Activated CD4-positive, alpha-beta T cell treated with anti-CD3 and anti-CD28 coated beads, Interleukin-2, amount 10 ng/mL, durations not matched to agents 7 days and 5 days (primary cell): ENCODE measurements around the gene OPN1LW. TPM values are rescaled to one million over a fixed set of nuclear protein-coding genes. Genes with fewer than 3 reads are reported as not detected.
A peak's percentile ranks its signal among the peaks of the same experiment; 100 is the strongest.
"Not testable (repeated sequence)": the region's sequence is repeated elsewhere in the genome, so short reads cannot be mapped to it uniquely, and the experiment has no call there.

Source experiments
- CTCF ChIA-PET: fragments of 350-600 bp; sonication (Branson Sonifier 250); formaldehyde crosslinking; loops from one replicate; lab custom pipeline; 2021; ENCODE audit warnings: antibody characterized with exemption; lab: Charles Lee
- POLR2A ChIA-PET: fragments of 350-600 bp; sonication (Branson Sonifier 250); formaldehyde crosslinking; loops from one replicate; lab custom pipeline; 2021; ENCODE audit warnings: antibody characterized with exemption; lab: Charles Lee
- DNase-seq: peaks from one replicate; pipeline ENCODE4 v3.0.0-alpha.2; 2020
- H3K27ac Mint-ChIP-seq: one replicate; pipeline ENCODE4 v1.8.0; 2021; ENCODE audit warnings: mild to moderate bottlenecking, moderate library complexity, mixed read lengths
- H3K27me3 Mint-ChIP-seq: one replicate; pipeline ENCODE4 v1.8.0; 2021; ENCODE audit warnings: mixed read lengths
- H3K36me3 Mint-ChIP-seq: one replicate; pipeline ENCODE4 v1.8.0; 2021; ENCODE audit warnings: low read depth, mixed read lengths
- H3K4me1 Mint-ChIP-seq: one replicate; pipeline ENCODE4 v1.8.0; 2021; ENCODE audit warnings: mixed read lengths
- H3K4me3 Mint-ChIP-seq: one replicate; pipeline ENCODE4 v1.8.0; 2021; ENCODE audit warnings: mild to moderate bottlenecking, moderate library complexity, mixed read lengths
- H3K9me3 Mint-ChIP-seq: one replicate; pipeline ENCODE4 v1.8.0; 2021; ENCODE audit warnings: mixed read lengths
- total RNA-seq, 2 experiments: library from RNA; stranded (reverse); gene quantifications; one replicate each; pipeline ENCODE4 v1.2.3, GENCODE V29; 2021

Gene OPN1LW
- not detected for total RNA-seq

- H3K27ac Mint-ChIP-seq, H3K4me3 Mint-ChIP-seq, H3K9me3 Mint-ChIP-seq, H3K36me3 Mint-ChIP-seq, POLR2A ChIA-PET, DNase-seq, H3K27me3 Mint-ChIP-seq, CTCF ChIA-PET, H3K4me1 Mint-ChIP-seq: not testable (repeated sequence)
These were observed at the start of gene OPN1LW for GRCh38 chrX:154144010-154144409. OPN1LW (plus strand) TSS chrX:154144243; CDS start chrX:154144284, 41 bp downstream.

GRCh38 chrX:154094833-154095232 is 49.2 kb upstream of the OPN1LW start:
- H3K36me3 Mint-ChIP-seq: peaks cover 24% of the 10 kb centered on the region

GRCh38 chrX:154096140-154097002 is 47.7 kb upstream of the OPN1LW start:
- peak overlapping the region; percentile 94 for H3K27ac Mint-ChIP-seq
- H3K4me3 Mint-ChIP-seq: peak overlapping the region; percentile 97
- H3K36me3 Mint-ChIP-seq: peaks cover 17% of the 10 kb centered on the region
- ChIA-PET POLR2A (no interaction called here), CTCF (no interaction called here)
- peak; percentile 9 for DNase-seq
- peaks cover 55% of the 10 kb centered on the region for H3K4me1 Mint-ChIP-seq
- H3K27me3 Mint-ChIP-seq: no peaks in the 10 kb centered on the region
- H3K9me3 Mint-ChIP-seq: no peaks in the 10 kb centered on the region

More at GRCh38 chrX:154094833-154095232, 49.2 kb upstream of the OPN1LW start:
- H3K27ac Mint-ChIP-seq: peak overlapping the region; percentile 79
- CTCF ChIA-PET: interaction anchor here (0.6 kb wide), 1 partner anchor 81 kb away, joined by 3 read pairs; no protein-coding TSS in a partner anchor
- peak overlapping the region; percentile 97 for H3K4me3 Mint-ChIP-seq
- H3K4me1 Mint-ChIP-seq: peaks cover 60% of the 10 kb centered on the region
- no peaks in the 10 kb centered on the region for H3K27me3 Mint-ChIP-seq
- POLR2A ChIA-PET: no interaction called here
- DNase-seq: no peak
- H3K9me3 Mint-ChIP-seq: no peaks in the 10 kb centered on the region

DNA sequence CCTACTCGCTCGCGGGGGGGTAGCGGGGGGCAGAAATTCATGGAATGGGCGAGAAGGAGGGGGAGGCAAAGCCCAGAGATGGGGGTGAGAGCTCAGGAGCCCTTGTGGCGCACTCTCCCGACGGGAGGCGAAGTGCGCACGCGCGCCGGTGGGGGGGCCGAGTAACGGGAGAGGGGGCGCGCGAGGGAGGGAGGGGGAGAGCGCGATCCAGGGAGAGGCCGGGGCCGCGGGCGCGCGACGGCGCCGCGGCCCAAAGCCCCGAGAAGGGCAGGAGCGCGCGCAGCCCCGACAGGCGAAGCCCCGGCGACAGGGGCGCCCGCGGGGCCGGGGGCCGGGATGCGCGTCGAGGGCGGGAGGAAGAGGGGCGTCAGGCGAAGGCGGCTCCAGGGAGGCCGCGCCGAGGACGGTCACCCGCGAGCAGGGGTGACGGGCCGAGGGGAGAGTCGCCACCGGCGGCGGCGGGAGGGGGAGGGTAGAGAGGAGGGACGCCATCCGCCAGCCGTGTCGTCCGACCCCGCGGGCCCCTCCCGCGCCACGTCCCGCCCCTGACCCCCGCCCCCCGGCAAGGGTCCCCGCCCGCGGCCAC is 46.9 kb upstream of the OPN1LW start:
- H3K27me3 Mint-ChIP-seq: peaks cover 1% of the 10 kb centered on the region
- DNase-seq: peak; percentile 53
- CTCF ChIA-PET: no interaction called here
- H3K36me3 Mint-ChIP-seq: peaks cover 17% of the 10 kb centered on the region
- peak overlapping the region; percentile 94 for H3K27ac Mint-ChIP-seq
- H3K9me3 Mint-ChIP-seq: no peaks in the 10 kb centered on the region
- POLR2A ChIA-PET: interaction anchor here (1.0 kb wide), 1 partner anchor 36 kb away, joined by 3 read pairs; no protein-coding TSS in a partner anchor
- H3K4me3 Mint-ChIP-seq: peak overlapping the region; percentile 97
- peaks cover 53% of the 10 kb centered on the region for H3K4me1 Mint-ChIP-seq

GRCh38 chrX:154097589-154098541 is 46.2 kb upstream of the OPN1LW start, which contains the start of gene MECP2:
MECP2 (minus strand) TSS chrX:154097717.
- POLR2A ChIA-PET: interaction anchor here (1.0 kb wide), 1 partner anchor 36 kb away, joined by 3 read pairs; no protein-coding TSS in a partner anchor
- Mint-ChIP-seq H3K36me3 (peaks cover 17% of the 10 kb centered on the region), H3K9me3 (no peaks in the 10 kb centered on the region), H3K4me3 (peak within 1 kb of the TSS; percentile 97), H3K4me1 (peaks cover 47% of the 10 kb centered on the region), H3K27me3 (peaks cover 3% of the 10 kb centered on the region), H3K27ac (peak within 1 kb of the TSS; percentile 94)
- peak; percentile 89 for DNase-seq
- CTCF ChIA-PET: interaction anchor here (0.7 kb wide), 1 partner anchor 24 kb away, joined by 3 read pairs; no protein-coding TSS in a partner anchor

GRCh38 chrX:154098551-154098950 is 45.5 kb upstream of the OPN1LW start:
- ChIA-PET POLR2A (no interaction called here), CTCF (interaction anchor here (0.6 to 0.7 kb wide), 2 partner anchors 12 to 24 kb away, joined by 3 read pairs; no protein-coding TSS in a partner anchor)
- Mint-ChIP-seq H3K4me1 (peaks cover 43% of the 10 kb centered on the region), H3K36me3 (peaks cover 17% of the 10 kb centered on the region), H3K9me3 (no peaks in the 10 kb centered on the region), H3K4me3 (peak overlapping the region; percentile 76), H3K27ac (peak overlapping the region; percentile 90), H3K27me3 (peaks cover 3% of the 10 kb centered on the region)
- no peak for DNase-seq

GRCh38 chrX:154113729-154114128 is 30.3 kb upstream of the OPN1LW start:
- Mint-ChIP-seq H3K27me3 (peaks cover 1% of the 10 kb centered on the region), H3K9me3 (no peaks in the 10 kb centered on the region), H3K27ac (no peak overlapping the region), H3K4me1 (peaks cover 4% of the 10 kb centered on the region), H3K4me3 (no peak overlapping the region), H3K36me3 (no peaks in the 10 kb centered on the region)
- ChIA-PET CTCF (no interaction called here), POLR2A (no interaction called here)
- no peak for DNase-seq

DNA sequence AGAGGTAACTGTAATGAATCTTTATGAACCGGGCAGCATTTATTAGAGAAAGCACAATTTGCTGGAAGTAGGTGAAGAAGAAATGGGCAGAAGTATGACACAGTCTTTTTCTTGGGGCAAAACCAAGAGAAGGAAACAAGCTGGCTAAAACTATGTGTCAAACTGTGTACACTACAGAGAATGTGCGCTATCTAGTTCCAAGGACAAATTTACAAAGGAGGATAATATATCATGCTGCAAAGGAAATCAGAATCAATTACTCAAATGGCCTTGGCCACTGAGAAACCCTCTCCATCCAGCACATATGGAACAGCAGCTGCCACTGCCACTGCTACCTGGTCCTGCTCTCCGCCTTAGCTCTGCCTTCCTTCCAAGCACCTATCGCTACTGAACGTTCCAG is 29.4 kb upstream of the OPN1LW start:
- no peak overlapping the region for H3K27ac Mint-ChIP-seq
- H3K36me3 Mint-ChIP-seq: no peaks in the 10 kb centered on the region
- H3K27me3 Mint-ChIP-seq: no peaks in the 10 kb centered on the region
- ChIA-PET CTCF (no interaction called here), POLR2A (no interaction called here)
- H3K4me3 Mint-ChIP-seq: no peak overlapping the region
- H3K4me1 Mint-ChIP-seq: peaks cover 8% of the 10 kb centered on the region
- no peak for DNase-seq
- no peaks in the 10 kb centered on the region for H3K9me3 Mint-ChIP-seq

GRCh38 chrX:154115071-154115470 is 29.0 kb upstream of the OPN1LW start:
- H3K27ac Mint-ChIP-seq: no peak overlapping the region
- POLR2A ChIA-PET: no interaction called here

DNA sequence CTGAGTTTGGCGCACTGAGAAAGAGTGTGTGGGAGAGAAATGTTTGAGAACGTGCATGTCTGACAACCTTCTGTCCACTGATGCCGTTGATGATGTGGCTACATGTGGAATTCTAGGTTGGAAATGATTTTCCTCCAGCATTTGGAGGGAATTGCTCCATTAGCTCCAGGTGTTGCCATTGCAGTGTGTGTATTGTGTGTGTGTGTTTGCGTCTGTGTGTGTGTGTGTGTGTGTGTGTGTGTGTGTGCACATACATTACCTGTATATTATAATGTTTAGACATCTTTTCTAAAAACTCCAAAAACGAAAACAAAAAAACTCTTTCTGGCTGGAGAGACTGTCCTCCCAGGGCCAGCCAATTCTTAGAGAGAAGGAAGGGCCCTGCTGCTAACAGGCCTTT is 28.3 kb upstream of the OPN1LW start:
- Mint-ChIP-seq H3K4me3 (no peak overlapping the region), H3K36me3 (no peaks in the 10 kb centered on the region), H3K27me3 (no peaks in the 10 kb centered on the region), H3K9me3 (no peaks in the 10 kb centered on the region), H3K4me1 (peaks cover 8% of the 10 kb centered on the region), H3K27ac (no peak overlapping the region)
- ChIA-PET CTCF (interaction anchor here (0.6 kb wide), 1 partner anchor 288 kb away, joined by 3 read pairs; no protein-coding TSS in a partner anchor), POLR2A (no interaction called here)
- DNase-seq: no peak

More at GRCh38 chrX:154115071-154115470, 29.0 kb upstream of the OPN1LW start:
- CTCF ChIA-PET: interaction anchor here (0.5 to 0.6 kb wide), 2 partner anchors 105 to 287 kb away, joined by 3 read pairs; no protein-coding TSS in a partner anchor
- Mint-ChIP-seq H3K27me3 (no peaks in the 10 kb centered on the region), H3K9me3 (no peaks in the 10 kb centered on the region), H3K4me3 (no peak overlapping the region), H3K4me1 (peaks cover 8% of the 10 kb centered on the region), H3K36me3 (no peaks in the 10 kb centered on the region)
- DNase-seq: no peak

- Mint-ChIP-seq H3K27ac (no peak overlapping the region), H3K4me3 (no peak overlapping the region), H3K9me3 (no peaks in the 10 kb centered on the region), H3K36me3 (no peaks in the 10 kb centered on the region), H3K4me1 (peaks cover 8% of the 10 kb centered on the region), H3K27me3 (no peaks in the 10 kb centered on the region)
- ChIA-PET CTCF (interaction anchor here (1.0 to 1.3 kb wide), 2 partner anchors 17 to 19 kb away, joined by 4 to 6 read pairs; no protein-coding TSS in a partner anchor), POLR2A (no interaction called here)
- DNase-seq: no peak
These were observed 27.4 kb upstream of the OPN1LW start for GRCh38 chrX:154116426-154117211.
